Breast epithelium (tissue), 4 donors: Measurements from ENCODE around the gene CNPY4. TPM values are rescaled to one million over a fixed set of nuclear protein-coding genes. Genes with fewer than 3 reads are reported as not detected.

ENCODE experiments used
- DNase-seq, 2 donors: peaks; one replicate each; pipeline ENCODE4 v3.0.0-alpha.2; 2019; ENCODE audit warnings: low spot score in 2 of 2
- H3K27ac ChIP-seq, 2 donors: fragments of 200-600 bp; sonication (generic) in 1 of 2; one replicate each; pipeline ENCODE4 v1.5.1; 2016 to 2019; ENCODE audit warnings: mild to moderate bottlenecking in 1 of 2
- H3K27me3 ChIP-seq, 2 donors: fragments of 200-600 bp; sonication (generic) in 1 of 2; one replicate each; pipeline versions ENCODE4 v1.5.1 to v1.6.0; 2017 to 2019; ENCODE audit warnings: control low read depth in 1 of 2, mild to moderate bottlenecking in 1 of 2
- H3K36me3 ChIP-seq: fragments of 200-600 bp; one replicate; pipeline ENCODE4 v1.5.1; 2019
- H3K4me1 ChIP-seq, 2 donors: fragments of 200-600 bp; sonication (generic); one replicate each; pipeline ENCODE4 v1.5.1; 2016 to 2019; ENCODE audit warnings: control low read depth in 1 of 2
- H3K4me3 ChIP-seq, 3 donors: fragments of 200-600 bp; sonication (generic); 1 replicate in 2 of 3; 2 replicates in 1 of 3; pipeline ENCODE4 v1.5.1; 2016 to 2019; ENCODE audit warnings: mild to moderate bottlenecking in 3 of 3, moderate library complexity in 2 of 3
- H3K9me3 ChIP-seq, 2 donors: fragments of 200-600 bp; sonication (generic) in 1 of 2; one replicate each; pipeline ENCODE4 v1.5.1; 2016 to 2019; ENCODE audit warnings: control low read depth in 1 of 2
- CTCF ChIP-seq, 3 donors: fragments of 450-650 bp; IDR thresholded peaks; one replicate each; pipeline ENCODE4 v1.5.1; 2016 to 2017; ENCODE audit warnings: antibody characterized with exemption in 3 of 3, mild to moderate bottlenecking in 3 of 3, moderate library complexity in 3 of 3
- POLR2A ChIP-seq: fragments of 450-650 bp; IDR thresholded peaks from one replicate; pipeline ENCODE4 v1.6.1; 2016; ENCODE audit warnings: antibody characterized with exemption, mild to moderate bottlenecking, moderate library complexity
- POLR2AphosphoS5 ChIP-seq, 3 donors: sonication (generic); formaldehyde crosslinking; IDR thresholded peaks; one replicate each; pipeline ENCODE4 v1.6.1; 2017; ENCODE audit warnings: antibody characterized with exemption in 3 of 3
- intact Hi-C: fragments of 100-400 bp; cut with DNase I; formaldehyde crosslinking; loops from one replicate; pipeline ENCODE4 v1.15.1; 2023; ENCODE audit warnings: low total_unique reads
- total RNA-seq, 3 donors: library from RNA; depleted of rRNA; stranded (reverse); fragments of >200 nt; gene quantifications; one replicate each; pipeline ENCODE4 v1.1.0, GENCODE V29; 2016

The CNPY4 gene
- total RNA-seq, 3 donors from 2014 or later, result 7.2 to 11.8 (median 11.3) TPM

DNA sequence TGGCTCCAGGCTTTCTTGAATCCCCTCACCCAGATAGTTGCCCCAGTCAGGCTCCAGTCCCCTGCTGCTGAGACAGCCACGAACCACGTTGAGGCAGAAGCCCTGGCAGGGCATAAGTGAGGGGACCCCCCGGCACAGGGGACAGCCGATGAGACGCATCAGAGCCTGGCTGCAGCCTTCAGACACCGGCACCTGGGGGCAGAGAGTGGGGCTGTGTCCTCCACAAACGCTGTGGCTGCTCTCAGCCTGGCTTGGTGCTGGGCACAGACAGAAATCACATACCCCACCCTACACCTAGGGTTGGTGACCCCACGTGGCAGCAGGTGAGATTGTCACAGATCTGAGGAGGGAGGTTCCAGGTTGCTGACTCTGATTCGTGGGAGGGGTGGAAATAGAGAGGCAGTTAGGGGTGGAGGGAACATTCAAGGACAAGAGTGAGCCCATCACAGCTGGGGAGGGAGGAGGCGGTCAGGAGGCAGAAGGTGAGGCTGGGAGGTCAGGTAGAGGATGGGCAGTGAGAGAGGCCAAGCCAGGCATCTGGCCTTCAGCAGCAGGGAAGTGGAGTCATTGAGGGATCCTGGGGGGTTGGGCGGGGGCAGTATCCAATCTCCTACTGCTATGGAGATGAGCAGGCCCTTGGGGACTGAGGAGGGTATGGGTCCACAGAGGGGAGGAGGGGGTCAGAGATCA lies 54.5 kb downstream of the CNPY4 start:
- intact Hi-C loops, result no loop called here
- no peaks in the 10 kb centered on the region for H3K9me3 ChIP-seq
- H3K27ac ChIP-seq, result no peak overlapping the region
- no peaks in the 10 kb centered on the region for H3K27me3 ChIP-seq
- no peaks in the 10 kb centered on the region for H3K4me1 ChIP-seq
- TF ChIP-seq CTCF (IDR thresholded peaks at IDR 0.05) (no peak), POLR2A (no peak), POLR2AphosphoS5 (IDR thresholded peaks at IDR 0.05) (no peak)
- H3K4me3 ChIP-seq, result no peak overlapping the region
- H3K36me3 ChIP-seq, result no peaks in the 10 kb centered on the region
- DNase-seq, result no peak

- Histone ChIP-seq H3K9me3 (no peaks in the 10 kb centered on the region), H3K4me1 (no peaks in the 10 kb centered on the region), H3K36me3 (no peaks in the 10 kb centered on the region), H3K27ac (no peak overlapping the region), H3K4me3 (no peak overlapping the region), H3K27me3 (no peaks in the 10 kb centered on the region)
- no peak for DNase-seq
- intact Hi-C loops, result no loop called here
- TF ChIP-seq POLR2A, result no peak
- TF ChIP-seq CTCF (IDR thresholded peaks at IDR 0.05), result no peak
- no peak for TF ChIP-seq POLR2AphosphoS5 (IDR thresholded peaks at IDR 0.05)
Observed at GRCh38 chr7:100174582-100174981, 55.1 kb downstream of the CNPY4 start.

Other genes starting within 250 kb of the CNPY4 start
- under 1 TPM; 0.32 to 0.98 (median 0.88) TPM for gene OR2AE1, start 242.6 kb upstream of the CNPY4 start, total RNA-seq
- 10 to 100 TPM; 46.1 to 65.9 (median 57.7) TPM for gene TRIM4, start 200.1 kb upstream of the CNPY4 start, total RNA-seq
- 10 to 100 TPM in 1 of 3 donors, 1 to 10 TPM in 1, under 1 TPM in 1; 0.80 to 25.6 (median 6.6) TPM for gene GJC3, start 190.0 kb upstream of the CNPY4 start, total RNA-seq
- 1,000 to 10,000 TPM in 2 of 3 donors, 10 to 100 TPM in 1; 40.0 to 4,981 (median 3,161) TPM for gene AZGP1, start 143.6 kb upstream of the CNPY4 start, total RNA-seq
- gene ZKSCAN1, start 104.0 kb upstream of the CNPY4 start, total RNA-seq, result 10 to 100 TPM; 30.6 to 65.1 (median 52.4) TPM
- 10 to 100 TPM; 12.8 to 21.8 (median 13.0) TPM for gene ZSCAN21, start 69.9 kb upstream of the CNPY4 start, total RNA-seq
- 10 to 100 TPM; 19.4 to 43.6 (median 31.5) TPM for gene ZNF3, start 37.9 kb upstream of the CNPY4 start, total RNA-seq
- gene COPS6, start 30.7 kb upstream of the CNPY4 start, total RNA-seq, result 10 to 100 TPM; 40.8 to 73.4 (median 49.6) TPM
- 10 to 100 TPM; 46.9 to 51.7 (median 50.1) TPM for gene MCM7, start 18.2 kb upstream of the CNPY4 start, total RNA-seq
- gene AP4M1, start 18.0 kb upstream of the CNPY4 start, total RNA-seq, result 10 to 100 TPM; 13.8 to 23.3 (median 18.7) TPM
- gene TAF6, start 276 bp upstream of the CNPY4 start, total RNA-seq, result 10 to 100 TPM; 31.5 to 35.0 (median 34.4) TPM
- 1 to 10 TPM; 2.7 to 6.9 (median 4.5) TPM for gene MBLAC1, start 7.3 kb downstream of the CNPY4 start, total RNA-seq
- 100 to 1,000 TPM; 154 to 285 (median 207) TPM for gene LAMTOR4, start 29.3 kb downstream of the CNPY4 start, total RNA-seq
- gene TRAPPC14, start 39.1 kb downstream of the CNPY4 start, total RNA-seq, result 10 to 100 TPM in 2 of 3 donors, 1 to 10 TPM in 1; 3.4 to 16.1 (median 12.6) TPM
- gene GAL3ST4, start 49.0 kb downstream of the CNPY4 start, total RNA-seq, result 1 to 10 TPM in 2 of 3 donors, under 1 TPM in 1; 0.98 to 2.5 (median 1.9) TPM
- 1 to 10 TPM; 1.4 to 3.6 (median 3.4) TPM for gene GPC2, start 57.7 kb downstream of the CNPY4 start, total RNA-seq
- gene STAG3, start 58.3 kb downstream of the CNPY4 start, total RNA-seq, result 1 to 10 TPM in 2 of 3 donors, under 1 TPM in 1; 0.80 to 3.3 (median 1.3) TPM
- 1 to 10 TPM in 1 of 3 donors, under 1 TPM in 2; 0.32 to 1.2 (median 0.66) TPM for gene PVRIG, start 100.3 kb downstream of the CNPY4 start, total RNA-seq
- gene SPDYE3, start 188.1 kb downstream of the CNPY4 start, total RNA-seq, result not detected
- 10 to 100 TPM; 33.8 to 100.0 (median 75.4) TPM for gene PILRB, start 238.5 kb downstream of the CNPY4 start, total RNA-seq